Measurements from ENCODE around the gene PTCH2.
"Not testable (repeated sequence)": the region's sequence is repeated elsewhere in the genome, so short reads cannot be mapped to it uniquely, and the experiment has no call there.

The PTCH2 gene

DNA sequence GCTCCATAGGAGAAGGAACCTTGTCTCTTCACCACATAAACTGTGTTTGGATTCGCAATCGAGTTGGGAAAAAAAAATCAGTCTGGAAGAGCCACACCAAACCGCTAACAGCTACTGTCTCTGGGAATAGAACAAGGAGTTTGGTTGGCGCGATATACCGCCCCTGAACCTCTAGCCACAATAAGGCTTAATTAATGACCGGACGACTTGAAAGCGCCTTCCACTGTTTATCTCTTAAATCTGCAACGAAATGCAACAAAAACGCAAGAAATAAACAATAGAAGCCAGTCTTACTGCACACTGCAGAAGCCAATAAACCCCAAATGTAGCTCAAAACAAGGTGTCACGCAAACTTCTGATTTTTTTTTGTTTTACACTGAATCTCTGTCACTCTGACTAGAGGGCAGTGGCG lies 23.9 kb downstream of the PTCH2 start:
- peak; percentile 6 for ATAC-seq
- TF ChIP-seq CSRNP3 (CRISPR knock-in tag; IDR thresholded peaks at IDR 0.05), result peak; percentile 18; the same call in 1 of the 2 replicates
- TF ChIP-seq TCF4 (CRISPR knock-in tag; IDR thresholded peaks at IDR 0.05; ENCODE audit: borderline replicate concordance), result no peak

DNA sequence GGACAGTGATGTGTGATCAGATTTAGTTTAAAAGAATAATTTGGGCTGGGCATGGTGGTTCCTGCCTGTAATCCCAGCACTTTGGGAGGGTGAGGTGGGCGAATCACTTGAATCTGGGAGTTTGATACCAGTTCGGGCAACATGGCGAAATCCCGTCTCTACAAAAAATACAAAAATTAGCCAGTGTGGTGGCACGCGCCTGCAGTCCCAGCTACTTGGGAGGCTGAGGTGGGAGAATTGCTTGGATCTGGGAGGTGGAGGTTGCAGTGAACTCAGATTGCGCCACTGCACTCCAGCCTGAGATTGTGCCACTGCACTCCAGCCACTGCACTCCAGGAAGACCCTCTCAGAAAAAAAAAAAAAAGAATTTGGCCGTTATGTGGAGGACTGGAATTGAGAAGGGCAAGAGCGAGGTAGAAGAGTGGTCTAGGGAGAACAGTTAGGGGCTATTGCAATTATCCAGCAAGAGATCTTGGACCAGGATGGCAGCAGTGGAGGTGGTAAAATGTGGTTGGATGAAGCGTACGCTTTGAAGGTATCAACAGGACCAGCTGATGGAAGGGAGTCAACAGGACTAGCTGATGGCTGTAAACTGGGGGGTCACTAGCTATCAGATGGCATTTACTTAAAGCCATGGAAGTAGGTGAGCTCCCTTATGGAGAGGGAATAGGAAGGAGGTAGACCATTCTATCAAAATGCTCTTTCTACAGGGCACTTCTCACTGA lies 25.1 kb downstream of the PTCH2 start:
- ATAC-seq, result no peak
- TF ChIP-seq ZNF70 (CRISPR knock-in tag; IDR thresholded peaks at IDR 0.05) (no peak), ESRRG (CRISPR knock-in tag; IDR thresholded peaks at IDR 0.05) (no peak), PPARA (CRISPR knock-in tag; IDR thresholded peaks at IDR 0.05; ENCODE audit: borderline replicate concordance) (no peak), OSR1 (CRISPR knock-in tag; IDR thresholded peaks at IDR 0.05) (no peak), CSRNP3 (CRISPR knock-in tag; IDR thresholded peaks at IDR 0.05) (no peak), TOX (CRISPR knock-in tag; IDR thresholded peaks at IDR 0.05; ENCODE audit: borderline replicate concordance) (no peak)
- TF ChIP-seq, protein P1, sequence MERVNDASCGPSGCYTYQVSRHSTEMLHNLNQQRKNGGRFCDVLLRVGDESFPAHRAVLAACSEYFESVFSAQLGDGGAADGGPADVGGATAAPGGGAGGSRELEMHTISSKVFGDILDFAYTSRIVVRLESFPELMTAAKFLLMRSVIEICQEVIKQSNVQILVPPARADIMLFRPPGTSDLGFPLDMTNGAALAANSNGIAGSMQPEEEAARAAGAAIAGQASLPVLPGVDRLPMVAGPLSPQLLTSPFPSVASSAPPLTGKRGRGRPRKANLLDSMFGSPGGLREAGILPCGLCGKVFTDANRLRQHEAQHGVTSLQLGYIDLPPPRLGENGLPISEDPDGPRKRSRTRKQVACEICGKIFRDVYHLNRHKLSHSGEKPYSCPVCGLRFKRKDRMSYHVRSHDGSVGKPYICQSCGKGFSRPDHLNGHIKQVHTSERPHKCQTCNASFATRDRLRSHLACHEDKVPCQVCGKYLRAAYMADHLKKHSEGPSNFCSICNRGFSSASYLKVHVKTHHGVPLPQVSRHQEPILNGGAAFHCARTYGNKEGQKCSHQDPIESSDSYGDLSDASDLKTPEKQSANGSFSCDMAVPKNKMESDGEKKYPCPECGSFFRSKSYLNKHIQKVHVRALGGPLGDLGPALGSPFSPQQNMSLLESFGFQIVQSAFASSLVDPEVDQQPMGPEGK (CRISPR knock-in tag; IDR thresholded peaks at IDR 0.05; ENCODE audit: borderline replicate concordance), result no peak

DNA sequence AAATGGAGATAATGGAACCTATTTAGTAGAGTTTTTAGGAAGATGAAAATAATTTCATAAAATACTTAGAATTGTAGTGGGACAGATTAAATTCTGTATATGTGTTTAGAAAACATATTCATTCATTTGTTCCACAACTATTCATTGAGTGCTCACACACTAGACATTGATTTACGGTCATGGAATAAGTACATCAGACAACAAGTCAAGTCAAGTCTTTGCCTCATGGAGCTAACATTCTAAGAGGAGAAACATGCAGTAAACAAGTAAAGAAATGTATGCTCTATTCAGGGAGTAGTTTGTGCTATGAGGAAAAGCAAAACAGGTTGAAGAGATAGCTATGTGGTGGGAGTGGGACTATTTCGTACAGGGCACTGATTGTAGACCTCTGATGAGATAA lies 25.7 kb downstream of the PTCH2 start:
- TF ChIP-seq, protein P2, sequence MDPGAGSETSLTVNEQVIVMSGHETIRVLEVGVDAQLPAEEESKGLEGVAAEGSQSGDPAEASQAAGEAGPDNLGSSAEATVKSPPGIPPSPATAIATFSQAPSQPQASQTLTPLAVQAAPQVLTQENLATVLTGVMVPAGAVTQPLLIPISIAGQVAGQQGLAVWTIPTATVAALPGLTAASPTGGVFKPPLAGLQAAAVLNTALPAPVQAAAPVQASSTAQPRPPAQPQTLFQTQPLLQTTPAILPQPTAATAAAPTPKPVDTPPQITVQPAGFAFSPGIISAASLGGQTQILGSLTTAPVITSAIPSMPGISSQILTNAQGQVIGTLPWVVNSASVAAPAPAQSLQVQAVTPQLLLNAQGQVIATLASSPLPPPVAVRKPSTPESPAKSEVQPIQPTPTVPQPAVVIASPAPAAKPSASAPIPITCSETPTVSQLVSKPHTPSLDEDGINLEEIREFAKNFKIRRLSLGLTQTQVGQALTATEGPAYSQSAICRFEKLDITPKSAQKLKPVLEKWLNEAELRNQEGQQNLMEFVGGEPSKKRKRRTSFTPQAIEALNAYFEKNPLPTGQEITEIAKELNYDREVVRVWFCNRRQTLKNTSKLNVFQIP (CRISPR knock-in tag; IDR thresholded peaks at IDR 0.05; ENCODE audit: borderline replicate concordance, low read depth), result no peak
- TF ChIP-seq ARNTL (CRISPR knock-in tag; IDR thresholded peaks at IDR 0.05; ENCODE audit: borderline replicate concordance, low read depth) (no peak), ZFP30 (CRISPR knock-in tag; IDR thresholded peaks at IDR 0.05) (no peak), TCF4 (CRISPR knock-in tag; IDR thresholded peaks at IDR 0.05; ENCODE audit: borderline replicate concordance) (no peak)
- ATAC-seq, result no peak

GRCh38 chr1:44815926-44816325 lies 27.1 kb downstream of the PTCH2 start:
- not testable (repeated sequence) for ATAC-seq

GRCh38 chr1:44812822-44813543 lies 30.1 kb downstream of the PTCH2 start:
- no peak for ATAC-seq
- TF ChIP-seq TCF4 (CRISPR knock-in tag; IDR thresholded peaks at IDR 0.05; ENCODE audit: borderline replicate concordance) (no peak), GLIS3 (CRISPR knock-in tag; IDR thresholded peaks at IDR 0.05) (no peak), CSRNP3 (CRISPR knock-in tag; IDR thresholded peaks at IDR 0.05) (no peak), SNAI2 (CRISPR knock-in tag; IDR thresholded peaks at IDR 0.05) (no peak), ZNF565 (CRISPR knock-in tag; conservative IDR thresholded peaks at IDR 0.05; ENCODE audit: low read depth) (no peak), ISL1 (CRISPR knock-in tag; IDR thresholded peaks at IDR 0.05) (no peak), PPARA (CRISPR knock-in tag; IDR thresholded peaks at IDR 0.05; ENCODE audit: borderline replicate concordance) (no peak), ZFP3 (CRISPR knock-in tag; IDR thresholded peaks at IDR 0.05) (no peak), ZNF70 (CRISPR knock-in tag; IDR thresholded peaks at IDR 0.05) (no peak), ARNTL (CRISPR knock-in tag; IDR thresholded peaks at IDR 0.05; ENCODE audit: borderline replicate concordance, low read depth) (no peak)
- TF ChIP-seq, protein P1 (CRISPR knock-in tag; IDR thresholded peaks at IDR 0.05; ENCODE audit: borderline replicate concordance), result no peak
